ENCODE measurements around the gene OTOGL.
"Not testable (repeated sequence)": the region's sequence is repeated elsewhere in the genome, so short reads cannot be mapped to it uniquely, and the experiment has no call there.

The OTOGL gene

GRCh38 chr12:80099259-80099658 is at the start of gene OTOGL:
Gene OTOGL (plus strand): TSS chr12:80099537. CDS start chr12:80209432, 109,895 bp downstream.
- no peaks in the 10 kb centered on the region for H3K9me3 Mint-ChIP-seq
- no peaks in the 10 kb centered on the region for H3K27me3 Mint-ChIP-seq (ENCODE audit: low read depth)
- no peaks in the 10 kb centered on the region for H3K4me1 Mint-ChIP-seq (ENCODE audit: low read depth)
- H3K27ac Mint-ChIP-seq = no peak within 1 kb of the TSS
- H3K4me3 Mint-ChIP-seq = no peak within 1 kb of the TSS
- no peaks in the 10 kb centered on the region for H3K36me3 Mint-ChIP-seq (ENCODE audit: low read depth)

- Mint-ChIP-seq H3K27ac (no peak overlapping the region), H3K4me1 (ENCODE audit: low read depth) (no peaks in the 10 kb centered on the region), H3K36me3 (ENCODE audit: low read depth) (no peaks in the 10 kb centered on the region), H3K27me3 (ENCODE audit: low read depth) (peaks cover 5% of the 10 kb centered on the region), H3K4me3 (no peak overlapping the region), H3K9me3 (no peaks in the 10 kb centered on the region)
Measured at GRCh38 chr12:80050236-80050635, 49.1 kb upstream of the OTOGL start.

- H3K36me3 Mint-ChIP-seq (ENCODE audit: low read depth) = no peaks in the 10 kb centered on the region
- no peak overlapping the region for H3K27ac Mint-ChIP-seq
- peaks cover 5% of the 10 kb centered on the region for H3K27me3 Mint-ChIP-seq (ENCODE audit: low read depth)
- H3K4me1 Mint-ChIP-seq (ENCODE audit: low read depth) = no peaks in the 10 kb centered on the region
- H3K4me3 Mint-ChIP-seq = no peak overlapping the region
- H3K9me3 Mint-ChIP-seq = no peaks in the 10 kb centered on the region
Measured at GRCh38 chr12:80053051-80053790, 46.1 kb upstream of the OTOGL start.

GRCh38 chr12:80056232-80056631 is 43.1 kb upstream of the OTOGL start:
- H3K27ac Mint-ChIP-seq = no peak overlapping the region
- no peaks in the 10 kb centered on the region for H3K9me3 Mint-ChIP-seq
- no peaks in the 10 kb centered on the region for H3K4me1 Mint-ChIP-seq (ENCODE audit: low read depth)
- no peaks in the 10 kb centered on the region for H3K36me3 Mint-ChIP-seq (ENCODE audit: low read depth)
- peaks cover 5% of the 10 kb centered on the region for H3K27me3 Mint-ChIP-seq (ENCODE audit: low read depth)
- no peak overlapping the region for H3K4me3 Mint-ChIP-seq

- H3K36me3 Mint-ChIP-seq (ENCODE audit: low read depth) = no peaks in the 10 kb centered on the region
- no peak overlapping the region for H3K4me3 Mint-ChIP-seq
- H3K4me1 Mint-ChIP-seq (ENCODE audit: low read depth) = no peaks in the 10 kb centered on the region
- peaks cover 5% of the 10 kb centered on the region for H3K27me3 Mint-ChIP-seq (ENCODE audit: low read depth)
- no peak overlapping the region for H3K27ac Mint-ChIP-seq
- no peaks in the 10 kb centered on the region for H3K9me3 Mint-ChIP-seq
Measured at GRCh38 chr12:80056845-80057244, 42.5 kb upstream of the OTOGL start.

GRCh38 chr12:80058586-80058985 is 40.8 kb upstream of the OTOGL start:
- Mint-ChIP-seq H3K4me1 (ENCODE audit: low read depth) (no peaks in the 10 kb centered on the region), H3K27ac (no peak overlapping the region), H3K36me3 (ENCODE audit: low read depth) (no peaks in the 10 kb centered on the region), H3K4me3 (no peak overlapping the region), H3K9me3 (no peaks in the 10 kb centered on the region), H3K27me3 (ENCODE audit: low read depth) (no peaks in the 10 kb centered on the region)

GRCh38 chr12:80059102-80059501 is 40.2 kb upstream of the OTOGL start:
- H3K36me3 Mint-ChIP-seq (ENCODE audit: low read depth) = no peaks in the 10 kb centered on the region
- no peaks in the 10 kb centered on the region for H3K9me3 Mint-ChIP-seq
- H3K27me3 Mint-ChIP-seq (ENCODE audit: low read depth) = peaks cover 4% of the 10 kb centered on the region
- no peak overlapping the region for H3K27ac Mint-ChIP-seq
- H3K4me3 Mint-ChIP-seq = no peak overlapping the region
- no peaks in the 10 kb centered on the region for H3K4me1 Mint-ChIP-seq (ENCODE audit: low read depth)

- Mint-ChIP-seq H3K4me3 (no peak overlapping the region), H3K27me3 (ENCODE audit: low read depth) (peaks cover 4% of the 10 kb centered on the region), H3K9me3 (no peaks in the 10 kb centered on the region), H3K4me1 (ENCODE audit: low read depth) (no peaks in the 10 kb centered on the region), H3K36me3 (ENCODE audit: low read depth) (no peaks in the 10 kb centered on the region), H3K27ac (no peak overlapping the region)
Measured at GRCh38 chr12:80059875-80060274, 39.5 kb upstream of the OTOGL start.

- H3K4me1 Mint-ChIP-seq (ENCODE audit: low read depth) = no peaks in the 10 kb centered on the region
- no peaks in the 10 kb centered on the region for H3K9me3 Mint-ChIP-seq
- H3K4me3 Mint-ChIP-seq = no peak overlapping the region
- no peaks in the 10 kb centered on the region for H3K36me3 Mint-ChIP-seq (ENCODE audit: low read depth)
- no peak overlapping the region for H3K27ac Mint-ChIP-seq
- H3K27me3 Mint-ChIP-seq (ENCODE audit: low read depth) = peaks cover 7% of the 10 kb centered on the region
Measured at GRCh38 chr12:80064269-80064668, 35.1 kb upstream of the OTOGL start.

- H3K4me1 Mint-ChIP-seq (ENCODE audit: low read depth) = no peaks in the 10 kb centered on the region
- no peaks in the 10 kb centered on the region for H3K36me3 Mint-ChIP-seq (ENCODE audit: low read depth)
- H3K27me3 Mint-ChIP-seq (ENCODE audit: low read depth) = peaks cover 7% of the 10 kb centered on the region
- H3K4me3 Mint-ChIP-seq = no peak overlapping the region
- no peaks in the 10 kb centered on the region for H3K9me3 Mint-ChIP-seq
- no peak overlapping the region for H3K27ac Mint-ChIP-seq
Measured at GRCh38 chr12:80064951-80065350, 34.4 kb upstream of the OTOGL start.

- Mint-ChIP-seq H3K27ac (no peak overlapping the region), H3K9me3 (peaks cover 8% of the 10 kb centered on the region), H3K36me3 (ENCODE audit: low read depth) (no peaks in the 10 kb centered on the region), H3K4me3 (no peak overlapping the region), H3K27me3 (ENCODE audit: low read depth) (peaks cover 7% of the 10 kb centered on the region), H3K4me1 (ENCODE audit: low read depth) (no peaks in the 10 kb centered on the region)
Measured at GRCh38 chr12:80068173-80068572, 31.2 kb upstream of the OTOGL start.

- not testable (repeated sequence) for H3K4me3 Mint-ChIP-seq, H3K27ac Mint-ChIP-seq
- peaks cover 11% of the 10 kb centered on the region for H3K4me1 Mint-ChIP-seq (ENCODE audit: low read depth)
- H3K36me3 Mint-ChIP-seq (ENCODE audit: low read depth) = peaks cover 17% of the 10 kb centered on the region
- H3K9me3 Mint-ChIP-seq = peaks cover 33% of the 10 kb centered on the region
- peaks cover 23% of the 10 kb centered on the region for H3K27me3 Mint-ChIP-seq (ENCODE audit: low read depth)
Measured at GRCh38 chr12:80083892-80084614, 15.3 kb upstream of the OTOGL start.

- Mint-ChIP-seq H3K9me3 (peaks cover 21% of the 10 kb centered on the region), H3K4me1 (ENCODE audit: low read depth) (peaks cover 11% of the 10 kb centered on the region), H3K4me3 (no peak overlapping the region), H3K27me3 (ENCODE audit: low read depth) (peaks cover 18% of the 10 kb centered on the region), H3K27ac (no peak overlapping the region), H3K36me3 (ENCODE audit: low read depth) (peaks cover 17% of the 10 kb centered on the region)
Measured at GRCh38 chr12:80086025-80086424, 13.3 kb upstream of the OTOGL start.

GRCh38 chr12:80087486-80088213 is 11.7 kb upstream of the OTOGL start:
- H3K4me1 Mint-ChIP-seq (ENCODE audit: low read depth) = peaks cover 11% of the 10 kb centered on the region
- H3K4me3 Mint-ChIP-seq = no peak overlapping the region
- H3K9me3 Mint-ChIP-seq = peaks cover 4% of the 10 kb centered on the region
- no peak overlapping the region for H3K27ac Mint-ChIP-seq
- peaks cover 6% of the 10 kb centered on the region for H3K36me3 Mint-ChIP-seq (ENCODE audit: low read depth)
- H3K27me3 Mint-ChIP-seq (ENCODE audit: low read depth) = peaks cover 7% of the 10 kb centered on the region

GRCh38 chr12:80100591-80100990 is 1.3 kb downstream of the OTOGL start:
- no peaks in the 10 kb centered on the region for H3K4me1 Mint-ChIP-seq (ENCODE audit: low read depth)
- H3K9me3 Mint-ChIP-seq = no peaks in the 10 kb centered on the region
- no peak overlapping the region for H3K27ac Mint-ChIP-seq
- H3K27me3 Mint-ChIP-seq (ENCODE audit: low read depth) = no peaks in the 10 kb centered on the region
- H3K4me3 Mint-ChIP-seq = no peak overlapping the region
- no peaks in the 10 kb centered on the region for H3K36me3 Mint-ChIP-seq (ENCODE audit: low read depth)
